GM23338 (cell line): ENCODE data around the gene BRPF3. TPM values are rescaled to one million over a fixed set of nuclear protein-coding genes. Genes with fewer than 3 reads are reported as not detected.

Experiments
- ATAC-seq: fragments of 200-7000 bp; cut with Tn5 transposase; 3 replicates; pipeline ENCODE4 v1.9.1; 2020
- DNase-seq: peaks from one replicate; pipeline ENCODE4 v3.0.0-alpha.2; 2015; ENCODE audit warnings: low spot score
- H2AFZ ChIP-seq: fragments of 200-600 bp; sonication (generic); 2 replicates; pipeline ENCODE4 v1.8.0; 2016; ENCODE audit warnings: antibody characterized with exemption, mild to moderate bottlenecking, moderate library complexity
- H3F3A ChIP-seq: fragments of 200-600 bp; sonication (generic); replicated peaks from 2 replicates; pipeline ENCODE4 v1.8.0; 2017; ENCODE audit warnings: antibody characterized with exemption, mixed run types, low read depth
- H3K27ac ChIP-seq: fragments of 200-600 bp; sonication (generic); 2 replicates; pipeline ENCODE4 v1.6.1; 2016; ENCODE audit warnings: low read depth
- H3K27me3 ChIP-seq: fragments of 200-600 bp; sonication (generic); 2 replicates; pipeline ENCODE4 v1.8.0; 2016; ENCODE audit warnings: mild to moderate bottlenecking, mixed run types, moderate library complexity; ENCODE audit not compliant: insufficient read depth
- H3K36me3 ChIP-seq: fragments of 200-600 bp; sonication (generic); 2 replicates; pipeline ENCODE4 v1.8.0; 2016; ENCODE audit warnings: mild to moderate bottlenecking; ENCODE audit not compliant: insufficient read depth
- H3K4me1 ChIP-seq: fragments of 200-600 bp; sonication (generic); 2 replicates; pipeline ENCODE4 v1.8.0; 2016; ENCODE audit warnings: mild to moderate bottlenecking, moderate library complexity; ENCODE audit not compliant: insufficient read depth
- H3K4me2 ChIP-seq: fragments of 200-600 bp; sonication (generic); 2 replicates; pipeline ENCODE4 v1.7.1; 2017; ENCODE audit warnings: mixed run types
- H3K4me3 ChIP-seq: fragments of 200-600 bp; sonication (generic); 2 replicates; pipeline ENCODE4 v1.6.1; 2016; ENCODE audit warnings: mixed run types
- H3K79me2 ChIP-seq: fragments of 200-600 bp; sonication (generic); replicated peaks from 2 replicates; pipeline ENCODE4 v1.8.0; 2017; ENCODE audit warnings: mild to moderate bottlenecking; ENCODE audit not compliant: insufficient read depth
- H3K9me2 ChIP-seq: fragments of 200-600 bp; sonication (generic); 2 replicates; pipeline ENCODE4 v1.8.0; 2017; ENCODE audit not compliant: insufficient read depth
- H4K20me1 ChIP-seq: fragments of 200-600 bp; sonication (generic); replicated peaks from 2 replicates; pipeline ENCODE4 v1.8.0; 2017; ENCODE audit warnings: mild to moderate bottlenecking; ENCODE audit not compliant: insufficient read depth
- H3K27ac Mint-ChIP-seq: 2 replicates; pipeline ENCODE4 v1.8.0; 2020; ENCODE audit warnings: inconsistent platforms, mild to moderate bottlenecking, moderate library complexity, mixed read lengths
- H3K27me3 Mint-ChIP-seq: 3 replicates; pipeline ENCODE4 v1.8.0; 2022; ENCODE audit warnings: low read depth, mild to moderate bottlenecking, moderate library complexity, mixed read lengths, inconsistent platforms; ENCODE audit not compliant: insufficient read depth, poor library complexity
- H3K36me3 Mint-ChIP-seq: 3 replicates; pipeline ENCODE4 v1.8.0; 2021; ENCODE audit warnings: low read depth, mild to moderate bottlenecking, inconsistent platforms, moderate library complexity, mixed read lengths
- H3K4me1 Mint-ChIP-seq: 3 replicates; pipeline ENCODE4 v1.8.0; 2020; ENCODE audit warnings: mild to moderate bottlenecking, inconsistent platforms, mixed read lengths
- H3K4me3 Mint-ChIP-seq: 3 replicates; pipeline ENCODE4 v1.8.0; 2021; ENCODE audit warnings: moderate library complexity, mild to moderate bottlenecking, inconsistent platforms, mixed read lengths
- H3K9me3 Mint-ChIP-seq: 3 replicates; pipeline ENCODE4 v1.8.0; 2020; ENCODE audit warnings: moderate library complexity, mild to moderate bottlenecking, inconsistent platforms, mixed read lengths
- CREB1 ChIP-seq: fragments of 250-450 bp; sonication (Bioruptor Pico); IDR thresholded peaks from 2 replicates; pipeline ENCODE4 v1.5.0; 2020; ENCODE audit warnings: low read depth, mild to moderate bottlenecking, moderate library complexity
- EZH2 ChIP-seq: fragments of 200-600 bp; sonication (generic); IDR thresholded peaks from one replicate; pipeline ENCODE4 v1.8.0; 2017; ENCODE audit warnings: antibody characterized with exemption, mild to moderate bottlenecking, low read depth; ENCODE audit not compliant: unreplicated experiment
- EZH2phosphoT487 ChIP-seq: fragments of 200-600 bp; sonication (generic); IDR thresholded peaks from one replicate; pipeline ENCODE4 v1.8.1; 2018; ENCODE audit warnings: antibody characterized with exemption; ENCODE audit not compliant: unreplicated experiment
- JUNB ChIP-seq: IDR thresholded peaks from one replicate; pipeline ENCODE4 v1.6.1; 2016; ENCODE audit warnings: antibody characterized with exemption; ENCODE audit not compliant: unreplicated experiment
- NANOG ChIP-seq: IDR thresholded peaks from 2 replicates; pipeline ENCODE4 v1.6.1; 2016; ENCODE audit warnings: antibody characterized with exemption, borderline replicate concordance
- POLR2AphosphoS5 ChIP-seq: IDR thresholded peaks from 2 replicates; pipeline ENCODE4 v1.6.1; 2016; ENCODE audit warnings: antibody characterized with exemption, low read depth
- STAT1 ChIP-seq: IDR thresholded peaks from one replicate; pipeline ENCODE4 v1.6.1; 2016; ENCODE audit warnings: antibody characterized with exemption; ENCODE audit not compliant: unreplicated experiment
- ZNF331 ChIP-seq: fragments of 250-450 bp; sonication (Bioruptor Pico); IDR thresholded peaks from 2 replicates; pipeline ENCODE4 v1.5.0; 2020; ENCODE audit warnings: low read depth, mild to moderate bottlenecking, moderate library complexity
- polyA plus RNA-seq: library from polyadenylated mRNA; unstranded; fragments of >200 nt; fragmentation: Nextera tagmentation; extraction: Ambion mirVana; gene quantifications from 2 replicates; pipeline ENCODE4 v1.2.1, GENCODE V29; 2016
- total RNA-seq: library from RNA; depleted of rRNA; stranded (reverse); fragments of >200 nt; shearing (Covaris generic); gene quantifications from 2 replicates; pipeline ENCODE4 v1.2.3, GENCODE V29; 2014
- TF ChIP-seq, protein P1 (sequence below): IDR thresholded peaks from 2 replicates; pipeline ENCODE4 v1.6.1; 2016; ENCODE audit warnings: antibody characterized with exemption
- TF ChIP-seq, protein P2 (sequence below), 2 experiments: fragments of 200-600 bp in 1 of 2; sonication (generic) in 1 of 2; conservative IDR thresholded peaks; 2 replicates each; pipeline versions ENCODE4 v1.5.1 to v1.6.1; 2016 to 2017; ENCODE audit warnings: antibody characterized with exemption in 2 of 2, low read depth in 2 of 2, mild to moderate bottlenecking in 2 of 2, moderate library complexity in 1 of 2
- TF ChIP-seq, protein P3 (sequence below): fragments of 250-450 bp; sonication (Bioruptor Pico); IDR thresholded peaks from 2 replicates; pipeline ENCODE4 v1.5.0; 2020; ENCODE audit warnings: mild to moderate bottlenecking, moderate library complexity

The BRPF3 gene
- total and polyA plus RNA-seq, 2 experiments from 2014 or later = 11.8 to 33.2 TPM

DNA sequence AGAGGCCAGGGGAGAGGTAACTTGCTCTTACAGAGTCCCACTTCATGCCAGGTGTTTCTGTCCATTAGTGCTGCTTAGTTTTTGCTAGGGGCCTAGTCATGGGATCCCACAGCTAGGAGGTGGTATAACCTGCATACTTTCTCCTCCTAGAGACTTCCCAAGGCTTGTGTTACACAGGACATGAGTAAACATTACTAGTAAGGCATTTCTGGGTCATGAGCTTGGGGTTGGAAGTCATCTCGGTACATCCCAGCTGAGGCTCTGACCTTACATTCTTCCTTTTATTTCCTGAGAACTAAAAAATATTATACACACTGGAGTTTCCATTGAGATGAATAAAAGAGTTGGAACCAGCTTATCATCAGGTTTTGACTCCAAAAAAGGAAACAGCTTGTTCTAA, 52.4 kb downstream of the BRPF3 start:
- TF ChIP-seq, protein P1, sequence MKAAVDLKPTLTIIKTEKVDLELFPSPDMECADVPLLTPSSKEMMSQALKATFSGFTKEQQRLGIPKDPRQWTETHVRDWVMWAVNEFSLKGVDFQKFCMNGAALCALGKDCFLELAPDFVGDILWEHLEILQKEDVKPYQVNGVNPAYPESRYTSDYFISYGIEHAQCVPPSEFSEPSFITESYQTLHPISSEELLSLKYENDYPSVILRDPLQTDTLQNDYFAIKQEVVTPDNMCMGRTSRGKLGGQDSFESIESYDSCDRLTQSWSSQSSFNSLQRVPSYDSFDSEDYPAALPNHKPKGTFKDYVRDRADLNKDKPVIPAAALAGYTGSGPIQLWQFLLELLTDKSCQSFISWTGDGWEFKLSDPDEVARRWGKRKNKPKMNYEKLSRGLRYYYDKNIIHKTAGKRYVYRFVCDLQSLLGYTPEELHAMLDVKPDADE = no peak
- TF ChIP-seq, protein P2, sequence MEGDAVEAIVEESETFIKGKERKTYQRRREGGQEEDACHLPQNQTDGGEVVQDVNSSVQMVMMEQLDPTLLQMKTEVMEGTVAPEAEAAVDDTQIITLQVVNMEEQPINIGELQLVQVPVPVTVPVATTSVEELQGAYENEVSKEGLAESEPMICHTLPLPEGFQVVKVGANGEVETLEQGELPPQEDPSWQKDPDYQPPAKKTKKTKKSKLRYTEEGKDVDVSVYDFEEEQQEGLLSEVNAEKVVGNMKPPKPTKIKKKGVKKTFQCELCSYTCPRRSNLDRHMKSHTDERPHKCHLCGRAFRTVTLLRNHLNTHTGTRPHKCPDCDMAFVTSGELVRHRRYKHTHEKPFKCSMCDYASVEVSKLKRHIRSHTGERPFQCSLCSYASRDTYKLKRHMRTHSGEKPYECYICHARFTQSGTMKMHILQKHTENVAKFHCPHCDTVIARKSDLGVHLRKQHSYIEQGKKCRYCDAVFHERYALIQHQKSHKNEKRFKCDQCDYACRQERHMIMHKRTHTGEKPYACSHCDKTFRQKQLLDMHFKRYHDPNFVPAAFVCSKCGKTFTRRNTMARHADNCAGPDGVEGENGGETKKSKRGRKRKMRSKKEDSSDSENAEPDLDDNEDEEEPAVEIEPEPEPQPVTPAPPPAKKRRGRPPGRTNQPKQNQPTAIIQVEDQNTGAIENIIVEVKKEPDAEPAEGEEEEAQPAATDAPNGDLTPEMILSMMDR (conservative IDR thresholded peaks at IDR 0.05; ENCODE audit: low read depth in 2 of 2) = peak in 1 of 2 experiments; percentile 18; a peak in 1 of 4 replicates
- TF ChIP-seq STAT1 = no peak
- no peak for TF ChIP-seq EZH2phosphoT487
- TF ChIP-seq CREB1 (CRISPR knock-in tag) = no peak
- no peak for TF ChIP-seq ZNF331 (CRISPR knock-in tag)
- no peaks in the 10 kb centered on the region for H3K9me3 Mint-ChIP-seq
- H3K27me3 ChIP-seq = no peaks in the 10 kb centered on the region
- 0 out of 2 replicates have a peak, but pooled peaks cover 3% of the 10 kb centered on the region for H3F3A ChIP-seq
- no peak overlapping the region for H3K4me3 ChIP-seq
- peaks cover 11% of the 10 kb centered on the region for H3K4me1 ChIP-seq
- no peak overlapping the region for H3K27ac ChIP-seq
- ATAC-seq = no peak
- no peaks in the 10 kb centered on the region for H4K20me1 ChIP-seq
- no peaks in the 10 kb centered on the region for H3K36me3 Mint-ChIP-seq
- no peak overlapping the region for H3K4me3 Mint-ChIP-seq
- no peak for DNase-seq
- H3K36me3 ChIP-seq = no peaks in the 10 kb centered on the region
- H3K79me2 ChIP-seq = no peaks in the 10 kb centered on the region
- H2AFZ ChIP-seq = no peak overlapping the region
- H3K27me3 Mint-ChIP-seq = peaks cover 3% of the 10 kb centered on the region
- peaks cover 33% of the 10 kb centered on the region for H3K4me1 Mint-ChIP-seq
- H3K4me2 ChIP-seq = no peak overlapping the region
- H3K27ac Mint-ChIP-seq = no peak overlapping the region
- 0 out of 2 replicates have a peak, but pooled peaks cover 6% of the 10 kb centered on the region for H3K9me2 ChIP-seq

DNA sequence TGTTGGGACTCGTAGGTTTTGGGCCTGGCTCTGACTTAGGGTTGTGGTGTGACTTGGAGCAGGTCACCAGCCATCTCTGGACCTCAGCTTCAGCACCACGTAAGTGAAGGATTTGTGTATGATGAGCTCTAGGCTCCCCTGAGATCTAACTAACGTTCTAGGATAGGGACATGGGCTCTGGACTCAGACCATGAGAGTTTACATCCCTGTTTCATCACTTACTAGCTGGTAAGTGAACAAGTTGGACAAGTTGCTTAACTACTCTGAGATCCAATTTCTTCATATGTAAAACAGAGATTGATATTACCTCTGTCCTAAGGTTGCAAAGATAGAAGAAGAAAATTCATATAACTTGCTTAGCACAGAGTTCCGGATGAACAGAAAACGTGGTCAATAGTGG, 53.0 kb downstream of the BRPF3 start:
- Mint-ChIP-seq H3K27ac (no peak overlapping the region), H3K4me3 (no peak overlapping the region), H3K9me3 (no peaks in the 10 kb centered on the region), H3K36me3 (no peaks in the 10 kb centered on the region), H3K4me1 (peaks cover 28% of the 10 kb centered on the region), H3K27me3 (peaks cover 3% of the 10 kb centered on the region)
- Histone ChIP-seq H4K20me1 (no peaks in the 10 kb centered on the region), H3K4me1 (peaks cover 10% of the 10 kb centered on the region), H3K4me3 (no peak overlapping the region), H2AFZ (no peak overlapping the region), H3K79me2 (no peaks in the 10 kb centered on the region), H3K27ac (no peak overlapping the region), H3K9me2 (0 out of 2 replicates have a peak, but pooled peaks cover 6% of the 10 kb centered on the region), H3F3A (0 out of 2 replicates have a peak, but pooled peaks cover 3% of the 10 kb centered on the region), H3K27me3 (no peaks in the 10 kb centered on the region), H3K36me3 (no peaks in the 10 kb centered on the region), H3K4me2 (no peak overlapping the region)
- DNase-seq = no peak
- ATAC-seq = no peak
- TF ChIP-seq EZH2phosphoT487 = no peak
- no peak for TF ChIP-seq ZNF331 (CRISPR knock-in tag)
- no peak for TF ChIP-seq POLR2AphosphoS5
- no peak for TF ChIP-seq CREB1 (CRISPR knock-in tag)
- no peak for TF ChIP-seq EZH2
- no peak for TF ChIP-seq STAT1
- no peak for TF ChIP-seq NANOG
- TF ChIP-seq, protein P3, sequence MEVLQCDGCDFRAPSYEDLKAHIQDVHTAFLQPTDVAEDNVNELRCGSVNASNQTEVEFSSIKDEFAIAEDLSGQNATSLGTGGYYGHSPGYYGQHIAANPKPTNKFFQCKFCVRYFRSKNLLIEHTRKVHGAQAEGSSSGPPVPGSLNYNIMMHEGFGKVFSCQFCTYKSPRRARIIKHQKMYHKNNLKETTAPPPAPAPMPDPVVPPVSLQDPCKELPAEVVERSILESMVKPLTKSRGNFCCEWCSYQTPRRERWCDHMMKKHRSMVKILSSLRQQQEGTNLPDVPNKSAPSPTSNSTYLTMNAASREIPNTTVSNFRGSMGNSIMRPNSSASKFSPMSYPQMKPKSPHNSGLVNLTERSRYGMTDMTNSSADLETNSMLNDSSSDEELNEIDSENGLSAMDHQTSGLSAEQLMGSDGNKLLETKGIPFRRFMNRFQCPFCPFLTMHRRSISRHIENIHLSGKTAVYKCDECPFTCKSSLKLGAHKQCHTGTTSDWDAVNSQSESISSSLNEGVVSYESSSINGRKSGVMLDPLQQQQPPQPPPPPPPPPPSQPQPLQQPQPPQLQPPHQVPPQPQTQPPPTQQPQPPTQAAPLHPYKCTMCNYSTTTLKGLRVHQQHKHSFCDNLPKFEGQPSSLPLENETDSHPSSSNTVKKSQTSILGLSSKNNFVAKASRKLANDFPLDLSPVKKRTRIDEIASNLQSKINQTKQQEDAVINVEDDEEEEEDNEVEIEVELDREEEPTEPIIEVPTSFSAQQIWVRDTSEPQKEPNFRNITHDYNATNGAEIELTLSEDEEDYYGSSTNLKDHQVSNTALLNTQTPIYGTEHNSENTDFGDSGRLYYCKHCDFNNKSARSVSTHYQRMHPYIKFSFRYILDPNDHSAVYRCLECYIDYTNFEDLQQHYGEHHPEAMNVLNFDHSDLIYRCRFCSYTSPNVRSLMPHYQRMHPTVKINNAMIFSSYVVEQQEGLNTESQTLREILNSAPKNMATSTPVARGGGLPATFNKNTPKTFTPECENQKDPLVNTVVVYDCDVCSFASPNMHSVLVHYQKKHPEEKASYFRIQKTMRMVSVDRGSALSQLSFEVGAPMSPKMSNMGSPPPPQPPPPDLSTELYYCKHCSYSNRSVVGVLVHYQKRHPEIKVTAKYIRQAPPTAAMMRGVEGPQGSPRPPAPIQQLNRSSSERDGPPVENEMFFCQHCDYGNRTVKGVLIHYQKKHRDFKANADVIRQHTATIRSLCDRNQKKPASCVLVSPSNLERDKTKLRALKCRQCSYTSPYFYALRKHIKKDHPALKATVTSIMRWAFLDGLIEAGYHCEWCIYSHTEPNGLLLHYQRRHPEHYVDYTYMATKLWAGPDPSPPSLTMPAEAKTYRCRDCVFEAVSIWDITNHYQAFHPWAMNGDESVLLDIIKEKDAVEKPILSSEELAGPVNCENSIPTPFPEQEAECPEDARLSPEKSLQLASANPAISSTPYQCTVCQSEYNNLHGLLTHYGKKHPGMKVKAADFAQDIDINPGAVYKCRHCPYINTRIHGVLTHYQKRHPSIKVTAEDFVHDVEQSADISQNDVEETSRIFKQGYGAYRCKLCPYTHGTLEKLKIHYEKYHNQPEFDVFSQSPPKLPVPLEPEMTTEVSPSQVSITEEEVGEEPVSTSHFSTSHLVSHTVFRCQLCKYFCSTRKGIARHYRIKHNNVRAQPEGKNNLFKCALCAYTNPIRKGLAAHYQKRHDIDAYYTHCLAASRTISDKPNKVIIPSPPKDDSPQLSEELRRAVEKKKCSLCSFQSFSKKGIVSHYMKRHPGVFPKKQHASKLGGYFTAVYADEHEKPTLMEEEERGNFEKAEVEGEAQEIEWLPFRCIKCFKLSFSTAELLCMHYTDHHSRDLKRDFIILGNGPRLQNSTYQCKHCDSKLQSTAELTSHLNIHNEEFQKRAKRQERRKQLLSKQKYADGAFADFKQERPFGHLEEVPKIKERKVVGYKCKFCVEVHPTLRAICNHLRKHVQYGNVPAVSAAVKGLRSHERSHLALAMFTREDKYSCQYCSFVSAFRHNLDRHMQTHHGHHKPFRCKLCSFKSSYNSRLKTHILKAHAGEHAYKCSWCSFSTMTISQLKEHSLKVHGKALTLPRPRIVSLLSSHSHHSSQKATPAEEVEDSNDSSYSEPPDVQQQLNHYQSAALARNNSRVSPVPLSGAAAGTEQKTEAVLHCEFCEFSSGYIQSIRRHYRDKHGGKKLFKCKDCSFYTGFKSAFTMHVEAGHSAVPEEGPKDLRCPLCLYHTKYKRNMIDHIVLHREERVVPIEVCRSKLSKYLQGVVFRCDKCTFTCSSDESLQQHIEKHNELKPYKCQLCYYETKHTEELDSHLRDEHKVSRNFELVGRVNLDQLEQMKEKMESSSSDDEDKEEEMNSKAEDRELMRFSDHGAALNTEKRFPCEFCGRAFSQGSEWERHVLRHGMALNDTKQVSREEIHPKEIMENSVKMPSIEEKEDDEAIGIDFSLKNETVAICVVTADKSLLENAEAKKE (CRISPR knock-in tag) = no peak
- no peak for TF ChIP-seq JUNB
- TF ChIP-seq, protein P1 = no peak
